Liver (tissue), 9 donors: ENCODE results near the gene DDX19B. TPM values are rescaled to one million over a fixed set of nuclear protein-coding genes. Genes with fewer than 3 reads are reported as not detected.

Experiments used
- DNase-seq: peaks from one replicate; pipeline ENCODE4 v3.0.0-alpha.2; 2017; ENCODE audit warnings: low spot score
- H3K27ac ChIP-seq, 2 donors: one replicate each; pipeline ENCODE4 v1.7.0; 2013; ENCODE audit warnings: inconsistent platforms in 2 of 2, low read length in 2 of 2, control low read depth in 1 of 2, low read depth in 1 of 2, mild to moderate bottlenecking in 1 of 2
- H3K27me3 ChIP-seq, 4 donors: one replicate each; pipeline versions ENCODE4 v1.6.1 to v1.7.0; 2013; ENCODE audit warnings: low read length in 3 of 4, inconsistent platforms in 1 of 4, mild to moderate bottlenecking in 1 of 4, moderate library complexity in 1 of 4; ENCODE audit not compliant: control insufficient read depth in 4 of 4, insufficient read depth in 4 of 4
- H3K36me3 ChIP-seq, 4 donors: one replicate each; pipeline versions ENCODE4 v1.6.1 to v1.7.0; 2013; ENCODE audit warnings: low read length in 3 of 4, mild to moderate bottlenecking in 3 of 4, low read depth in 1 of 4, moderate library complexity in 1 of 4; ENCODE audit not compliant: control insufficient read depth in 4 of 4, insufficient read depth in 3 of 4
- H3K4me1 ChIP-seq, 4 donors: one replicate each; pipeline versions ENCODE4 v1.6.1 to v1.7.0; 2013; ENCODE audit warnings: low read length in 3 of 4, mild to moderate bottlenecking in 3 of 4, moderate library complexity in 1 of 4; ENCODE audit not compliant: control insufficient read depth in 4 of 4, insufficient read depth in 4 of 4
- H3K4me3 ChIP-seq, 3 donors: one replicate each; pipeline versions ENCODE4 v1.6.1 to v1.7.0; 2013; ENCODE audit warnings: low read length in 3 of 3, control low read depth in 1 of 3, low read depth in 1 of 3, mild to moderate bottlenecking in 1 of 3
- H3K9ac ChIP-seq, 2 donors: one replicate each; pipeline ENCODE4 v1.7.0; 2013; ENCODE audit warnings: low read length in 2 of 2, mild to moderate bottlenecking in 2 of 2, moderate library complexity in 2 of 2, control low read depth in 1 of 2, low read depth in 1 of 2
- H3K9me3 ChIP-seq, 4 donors: one replicate each; pipeline versions ENCODE4 v1.6.1 to v1.7.0; 2013; ENCODE audit warnings: low read length in 3 of 4; ENCODE audit not compliant: control insufficient read depth in 4 of 4
- CTCF ChIP-seq: fragments of 150-350 bp; IDR thresholded peaks from 2 replicates; pipeline ENCODE4 v1.5.1; 2017; ENCODE audit warnings: improper control_type of control experiment, low read depth, low read length; ENCODE audit not compliant: missing input control
- EGR1 ChIP-seq, 2 donors: IDR thresholded peaks; 2 replicates each; pipeline ENCODE4 v1.6.1; 2016 to 2018; ENCODE audit warnings: antibody characterized with exemption in 2 of 2, low read depth in 2 of 2
- FOXA1 ChIP-seq: IDR thresholded peaks from 2 replicates; pipeline ENCODE4 v1.6.1; 2016; ENCODE audit warnings: antibody characterized with exemption
- FOXA2 ChIP-seq: IDR thresholded peaks from 2 replicates; pipeline ENCODE4 v1.6.1; 2016; ENCODE audit warnings: antibody characterized with exemption
- GABPA ChIP-seq, 2 donors: IDR thresholded peaks in 1 of 2; conservative IDR thresholded peaks in 1 of 2; 2 replicates each; pipeline ENCODE4 v1.6.1; 2016; ENCODE audit warnings: antibody characterized with exemption in 2 of 2, mild to moderate bottlenecking in 1 of 2, moderate library complexity in 1 of 2
- HNF4A ChIP-seq, 2 donors: conservative IDR thresholded peaks; 2 replicates each; pipeline ENCODE4 v1.6.1; 2016; ENCODE audit warnings: antibody characterized with exemption in 2 of 2, mild to moderate bottlenecking in 2 of 2
- JUND ChIP-seq, 2 donors: IDR thresholded peaks; 2 replicates each; pipeline ENCODE4 v1.6.1; 2016; ENCODE audit warnings: antibody characterized with exemption in 2 of 2
- MAX ChIP-seq: IDR thresholded peaks from 2 replicates; pipeline ENCODE4 v1.6.1; 2016; ENCODE audit warnings: antibody characterized with exemption
- RAD21 ChIP-seq, 2 donors: IDR thresholded peaks; 2 replicates each; pipeline ENCODE4 v1.6.1; 2016; ENCODE audit warnings: antibody characterized with exemption in 2 of 2, mild to moderate bottlenecking in 2 of 2
- RXRA ChIP-seq, 2 donors: IDR thresholded peaks; 2 replicates each; pipeline ENCODE4 v1.6.1; 2017 to 2018; ENCODE audit warnings: antibody characterized with exemption in 2 of 2, mild to moderate bottlenecking in 1 of 2
- SP1 ChIP-seq: IDR thresholded peaks from 2 replicates; pipeline ENCODE4 v1.6.1; 2018; ENCODE audit warnings: antibody characterized with exemption, mild to moderate bottlenecking
- YY1 ChIP-seq: IDR thresholded peaks from 2 replicates; pipeline ENCODE4 v1.6.1; 2016; ENCODE audit warnings: antibody characterized with exemption, mild to moderate bottlenecking
- WGBS: extraction: QIAGEN DNeasy Blood & Tissue Kit; methylation state at CpG from one replicate; pipeline ENCODE4 v1.1.7; 2013; 5-methylcytosine and 5-hydroxymethylcytosine counted together
- polyA plus RNA-seq, 2 donors: library from polyadenylated mRNA; stranded (reverse) in 1 of 2; unstranded in 1 of 2; fragments of 200-250 nt in 1 of 2; fragments of >200 nt in 1 of 2; fragmentation: Nextera tagmentation in 1 of 2; extraction: Ambion mirVana in 1 of 2; gene quantifications; one replicate each; pipeline versions ENCODE4 v1.2.1 to v1.2.3, GENCODE V29; 2013 to 2015
- total RNA-seq, 2 donors: library from RNA; depleted of rRNA; stranded (reverse); fragments of >200 nt; gene quantifications; one replicate each; pipeline ENCODE4 v1.2.3, GENCODE V29; 2014
- TF ChIP-seq, protein P1 (sequence below): IDR thresholded peaks from 2 replicates; pipeline ENCODE4 v1.6.1; 2016; ENCODE audit warnings: antibody characterized with exemption
- TF ChIP-seq, protein P2 (sequence below): IDR thresholded peaks from 2 replicates; pipeline ENCODE4 v1.6.1; 2016; ENCODE audit warnings: antibody characterized with exemption
- donor health status: healthy.
- donor health status: healthy.
- donor health status: healthy.
- donor health status: healthy.
- donor health status: healthy.

DDX19B gene
- total and polyA plus RNA-seq, 4 donors: 11.3 to 21.4 (median 16.5) TPM

DNA sequence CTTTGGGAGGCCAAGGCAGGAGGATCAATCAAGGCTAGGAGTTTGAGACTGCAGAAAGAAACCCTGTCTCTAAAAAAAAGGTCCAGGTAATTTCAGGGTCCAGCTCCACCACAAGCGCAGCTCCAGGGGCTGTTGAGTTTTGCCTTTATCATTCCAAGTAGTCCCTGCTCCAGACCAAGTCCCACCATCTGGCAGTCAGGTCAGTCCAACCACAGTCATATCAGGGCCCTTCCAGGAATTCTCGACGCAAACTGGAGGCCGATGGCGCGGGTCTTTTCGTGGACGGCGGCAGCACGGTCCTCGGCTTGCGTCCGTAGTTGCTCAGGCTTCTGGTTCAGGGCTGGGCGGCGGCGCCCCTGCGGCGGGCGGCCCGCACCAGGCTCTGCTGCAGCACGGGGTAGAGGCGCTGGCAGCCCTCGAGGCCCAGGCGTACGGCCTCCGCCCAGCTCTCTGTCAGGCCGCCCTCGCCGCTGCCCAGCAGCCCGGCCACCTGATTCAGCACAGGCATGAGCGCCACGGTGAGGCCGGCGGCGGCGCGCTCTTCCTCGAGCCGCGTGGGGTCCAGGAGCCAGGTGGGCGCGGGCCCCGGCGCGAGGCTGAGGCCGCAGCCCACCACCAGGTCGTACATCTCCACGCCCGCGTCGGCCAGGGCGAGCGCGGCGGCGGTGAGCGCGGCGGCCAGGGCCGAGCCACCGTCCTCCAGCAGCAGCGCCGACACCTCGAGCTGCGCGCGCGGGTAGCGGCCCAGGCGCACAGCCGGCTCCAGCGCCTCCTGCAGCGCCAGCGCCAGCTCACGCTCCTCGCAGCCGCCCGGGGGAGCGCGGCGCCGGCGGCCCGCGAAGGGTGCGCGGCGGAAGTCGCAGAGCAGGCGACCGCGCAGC, 48.0 kb upstream of the DDX19B start:
- H3K36me3 ChIP-seq: peaks cover 23 to 37% (median 25%) of the 10 kb centered on the region in 4 donors
- no peaks in the 10 kb centered on the region for H3K9me3 ChIP-seq
- no peaks in the 10 kb centered on the region for H3K27me3 ChIP-seq
- H3K27ac ChIP-seq: peak overlapping the region; percentile 76 to 78
- peak overlapping the region; percentile 66 to 71 for H3K9ac ChIP-seq
- peaks cover 6 to 16% (median 13%) of the 10 kb centered on the region in 4 donors for H3K4me1 ChIP-seq
- H3K4me3 ChIP-seq: peak overlapping the region; percentile 49 to 97 (median 84)
- TF ChIP-seq RAD21 (IDR thresholded peaks at IDR 0.05) (peak in 1 of 2 donors; percentile 43), FOXA2 (no peak)
- peak; percentile 57 for DNase-seq
- WGBS: under 1% methylated on average over 92 of the region's 92 CpGs

GRCh38 chr16:70251629-70252354, 47.2 kb upstream of the DDX19B start, which contains the start of gene EXOSC6:
EXOSC6 (minus strand) TSS chr16:70251940; CDS start chr16:70251900, 40 bp downstream.
- Histone ChIP-seq H3K9ac (peak within 1 kb of the TSS; percentile 66 to 71), H3K4me1 (peaks cover 6 to 16% (median 13%) of the 10 kb centered on the region in 4 donors), H3K9me3 (no peaks in the 10 kb centered on the region), H3K27ac (peak within 1 kb of the TSS; percentile 78 to 88), H3K36me3 (peaks cover 26 to 44% (median 30%) of the 10 kb centered on the region in 4 donors), H3K27me3 (no peaks in the 10 kb centered on the region), H3K4me3 (peak within 1 kb of the TSS; percentile 49 to 97 (median 84))
- TF ChIP-seq RXRA (IDR thresholded peaks at IDR 0.05) (peak in 1 of 2 donors; percentile 22), RAD21 (IDR thresholded peaks at IDR 0.05) (peak; percentile 59 to 72), YY1 (peak; percentile 94), GABPA (IDR thresholded peaks at IDR 0.05 in 1 of 2, conservative IDR thresholded peaks at IDR 0.05 in 1 of 2) (peak in 1 of 2 donors; percentile 87), MAX (peak; percentile 56), EGR1 (IDR thresholded peaks at IDR 0.05; ENCODE audit: low read depth in 2 of 2) (no peak), FOXA2 (no peak), HNF4A (conservative IDR thresholded peaks at IDR 0.05) (peak in 1 of 2 donors; percentile 3), SP1 (peak; percentile 34), CTCF (peak; percentile 96), FOXA1 (no peak), JUND (IDR thresholded peaks at IDR 0.05) (no peak)
- TF ChIP-seq, protein P1, sequence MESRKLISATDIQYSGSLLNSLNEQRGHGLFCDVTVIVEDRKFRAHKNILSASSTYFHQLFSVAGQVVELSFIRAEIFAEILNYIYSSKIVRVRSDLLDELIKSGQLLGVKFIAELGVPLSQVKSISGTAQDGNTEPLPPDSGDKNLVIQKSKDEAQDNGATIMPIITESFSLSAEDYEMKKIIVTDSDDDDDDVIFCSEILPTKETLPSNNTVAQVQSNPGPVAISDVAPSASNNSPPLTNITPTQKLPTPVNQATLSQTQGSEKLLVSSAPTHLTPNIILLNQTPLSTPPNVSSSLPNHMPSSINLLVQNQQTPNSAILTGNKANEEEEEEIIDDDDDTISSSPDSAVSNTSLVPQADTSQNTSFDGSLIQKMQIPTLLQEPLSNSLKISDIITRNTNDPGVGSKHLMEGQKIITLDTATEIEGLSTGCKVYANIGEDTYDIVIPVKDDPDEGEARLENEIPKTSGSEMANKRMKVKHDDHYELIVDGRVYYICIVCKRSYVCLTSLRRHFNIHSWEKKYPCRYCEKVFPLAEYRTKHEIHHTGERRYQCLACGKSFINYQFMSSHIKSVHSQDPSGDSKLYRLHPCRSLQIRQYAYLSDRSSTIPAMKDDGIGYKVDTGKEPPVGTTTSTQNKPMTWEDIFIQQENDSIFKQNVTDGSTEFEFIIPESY: peak; percentile 59
- TF ChIP-seq, protein P2, sequence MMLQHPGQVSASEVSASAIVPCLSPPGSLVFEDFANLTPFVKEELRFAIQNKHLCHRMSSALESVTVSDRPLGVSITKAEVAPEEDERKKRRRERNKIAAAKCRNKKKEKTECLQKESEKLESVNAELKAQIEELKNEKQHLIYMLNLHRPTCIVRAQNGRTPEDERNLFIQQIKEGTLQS: no peak
- DNase-seq: peak; percentile 93
- 2% methylated on average over 65 of the region's 65 CpGs for WGBS
